Measurements from ENCODE around the gene KLK5. TPM values are rescaled to one million over a fixed set of nuclear protein-coding genes. Genes with fewer than 3 reads are reported as not detected.
A peak's percentile ranks its signal among the peaks of the same experiment; 100 is the strongest.

The KLK5 gene
- total and polyA plus RNA-seq, 2 of the 13 experiments (the other 11 are each of a cell fraction or from before 2014, with no cell fraction given): not detected

- no peak for TF ChIP-seq FOXO4 (CRISPR knock-in tag; conservative IDR thresholded peaks at IDR 0.05)
- TF ChIP-seq E2F5 (CRISPR knock-in tag; conservative IDR thresholded peaks at IDR 0.05): no peak
- no peak for TF ChIP-seq ZNF350 (CRISPR knock-in tag; IDR thresholded peaks at IDR 0.05; ENCODE audit: borderline replicate concordance, low read depth)
- TF ChIP-seq SMC3 (IDR thresholded peaks at IDR 0.05; ENCODE audit: low read length): peak; percentile 65
- TF ChIP-seq KDM5B (CRISPR knock-in tag; IDR thresholded peaks at IDR 0.05; ENCODE audit: borderline replicate concordance): no peak
- peak; percentile 10 for TF ChIP-seq TEAD3 (CRISPR knock-in tag; optimal IDR thresholded peaks at IDR 0.05; ENCODE audit: borderline replicate concordance)
- peak; percentile 78 for TF ChIP-seq RAD21 (CRISPR knock-in tag; IDR thresholded peaks at IDR 0.05)
- no peak for TF ChIP-seq PRMT3 (CRISPR knock-in tag; IDR thresholded peaks at IDR 0.05; ENCODE audit: borderline replicate concordance, low read depth)
- TF ChIP-seq PATZ1 (CRISPR knock-in tag; IDR thresholded peaks at IDR 0.05): no peak
- TF ChIP-seq, protein P1, sequence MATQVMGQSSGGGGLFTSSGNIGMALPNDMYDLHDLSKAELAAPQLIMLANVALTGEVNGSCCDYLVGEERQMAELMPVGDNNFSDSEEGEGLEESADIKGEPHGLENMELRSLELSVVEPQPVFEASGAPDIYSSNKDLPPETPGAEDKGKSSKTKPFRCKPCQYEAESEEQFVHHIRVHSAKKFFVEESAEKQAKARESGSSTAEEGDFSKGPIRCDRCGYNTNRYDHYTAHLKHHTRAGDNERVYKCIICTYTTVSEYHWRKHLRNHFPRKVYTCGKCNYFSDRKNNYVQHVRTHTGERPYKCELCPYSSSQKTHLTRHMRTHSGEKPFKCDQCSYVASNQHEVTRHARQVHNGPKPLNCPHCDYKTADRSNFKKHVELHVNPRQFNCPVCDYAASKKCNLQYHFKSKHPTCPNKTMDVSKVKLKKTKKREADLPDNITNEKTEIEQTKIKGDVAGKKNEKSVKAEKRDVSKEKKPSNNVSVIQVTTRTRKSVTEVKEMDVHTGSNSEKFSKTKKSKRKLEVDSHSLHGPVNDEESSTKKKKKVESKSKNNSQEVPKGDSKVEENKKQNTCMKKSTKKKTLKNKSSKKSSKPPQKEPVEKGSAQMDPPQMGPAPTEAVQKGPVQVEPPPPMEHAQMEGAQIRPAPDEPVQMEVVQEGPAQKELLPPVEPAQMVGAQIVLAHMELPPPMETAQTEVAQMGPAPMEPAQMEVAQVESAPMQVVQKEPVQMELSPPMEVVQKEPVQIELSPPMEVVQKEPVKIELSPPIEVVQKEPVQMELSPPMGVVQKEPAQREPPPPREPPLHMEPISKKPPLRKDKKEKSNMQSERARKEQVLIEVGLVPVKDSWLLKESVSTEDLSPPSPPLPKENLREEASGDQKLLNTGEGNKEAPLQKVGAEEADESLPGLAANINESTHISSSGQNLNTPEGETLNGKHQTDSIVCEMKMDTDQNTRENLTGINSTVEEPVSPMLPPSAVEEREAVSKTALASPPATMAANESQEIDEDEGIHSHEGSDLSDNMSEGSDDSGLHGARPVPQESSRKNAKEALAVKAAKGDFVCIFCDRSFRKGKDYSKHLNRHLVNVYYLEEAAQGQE (IDR thresholded peaks at IDR 0.05; ENCODE audit: borderline replicate concordance in 1 of 2, low read depth in 1 of 2, low read length in 2 of 2): no peak
- no peak for TF ChIP-seq GATA4 (IDR thresholded peaks at IDR 0.05; ENCODE audit: borderline replicate concordance, low read depth)
- TF ChIP-seq NCOA5 (CRISPR knock-in tag; IDR thresholded peaks at IDR 0.05): no peak
- TF ChIP-seq SMARCC2 (IDR thresholded peaks at IDR 0.05): no peak
- TF ChIP-seq ZNF678 (CRISPR knock-in tag; IDR thresholded peaks at IDR 0.05): no peak
- no peak for TF ChIP-seq ARNT (IDR thresholded peaks at IDR 0.05)
- TF ChIP-seq ASH2L (IDR thresholded peaks at IDR 0.05; ENCODE audit: insufficient read length, low read depth, low read length): no peak
- TF ChIP-seq ZNF292 (CRISPR knock-in tag; IDR thresholded peaks at IDR 0.05; ENCODE audit: borderline replicate concordance, low read depth): no peak
- no peak for TF ChIP-seq PRDM10 (CRISPR knock-in tag; IDR thresholded peaks at IDR 0.05; ENCODE audit: low read depth)
- peak; percentile 85 for TF ChIP-seq STAG1 (CRISPR knock-in tag; IDR thresholded peaks at IDR 0.05)
Measured at GRCh38 chr19:50922317-50922853, 30.5 kb downstream of the KLK5 start (continued).
